Heart left ventricle (tissue), 16 donors: ENCODE measurements around the gene PPM1M. TPM values are rescaled to one million over a fixed set of nuclear protein-coding genes. Genes with fewer than 3 reads are reported as not detected.
"Not testable (repeated sequence)": the region's sequence is repeated elsewhere in the genome, so short reads cannot be mapped to it uniquely, and the experiment has no call there.

Experiments used
- ATAC-seq, 4 donors: fragments of 200-7000 bp; cut with Tn5 transposase; one replicate each; pipeline ENCODE4 v1.9.1; 2020 to 2022; ENCODE audit warnings: moderate library complexity in 4 of 4, mild to moderate bottlenecking in 3 of 4, moderate number of reproducible peaks in 1 of 4
- DNase-seq, 5 donors: peaks; one replicate each; pipeline ENCODE4 v3.0.0-alpha.2; 2020
- H3K27ac ChIP-seq, 12 donors: fragments of 200-600 bp; sonication (generic) in 4 of 12; one replicate each; pipeline versions ENCODE4 v1.5.0 to v1.8.0; 2016 to 2022; ENCODE audit warnings: mild to moderate bottlenecking in 2 of 12
- H3K27me3 ChIP-seq, 9 donors: fragments of 200-600 bp; sonication (generic) in 2 of 9; one replicate each; pipeline versions ENCODE4 v1.5.1 to v1.8.0; 2016 to 2022; ENCODE audit warnings: mild to moderate bottlenecking in 3 of 9
- H3K36me3 ChIP-seq, 9 donors: fragments of 200-600 bp; sonication (generic) in 2 of 9; one replicate each; pipeline versions ENCODE4 v1.5.0 to v1.8.0; 2018 to 2022; ENCODE audit warnings: mild to moderate bottlenecking in 2 of 9
- H3K4me1 ChIP-seq, 12 donors: fragments of 200-600 bp; sonication (generic) in 4 of 12; one replicate each; pipeline versions ENCODE4 v1.5.0 to v1.8.0; 2016 to 2022; ENCODE audit warnings: mild to moderate bottlenecking in 3 of 12
- H3K4me3 ChIP-seq, 12 donors: fragments of 200-600 bp; sonication (generic) in 4 of 12; one replicate each; pipeline versions ENCODE4 v1.5.0 to v1.8.0; 2017 to 2022; ENCODE audit warnings: mild to moderate bottlenecking in 9 of 12, moderate library complexity in 4 of 12
- H3K9me3 ChIP-seq, 12 donors: fragments of 200-600 bp; sonication (generic) in 4 of 12; one replicate each; pipeline versions ENCODE4 v1.5.0 to v1.8.0; 2016 to 2022; ENCODE audit warnings: mild to moderate bottlenecking in 1 of 12
- CTCF ChIP-seq, 12 donors: fragments of 200-600 bp; sonication (generic) in 4 of 12; IDR thresholded peaks; one replicate each; pipeline versions ENCODE4 v1.5.0 to v1.8.0; 2018 to 2022; ENCODE audit warnings: antibody characterized with exemption in 12 of 12, mild to moderate bottlenecking in 5 of 12
- POLR2A ChIP-seq, 2 donors: fragments of 450-650 bp; IDR thresholded peaks; one replicate each; pipeline ENCODE4 v1.6.1; 2017; ENCODE audit warnings: antibody characterized with exemption in 2 of 2, mild to moderate bottlenecking in 2 of 2, moderate library complexity in 2 of 2
- WGBS, 4 donors: extraction: QIAGEN DNeasy Blood & Tissue Kit in 2 of 4; methylation state at CpG; one replicate each; pipeline versions ENCODE4 v1.1.5 to v1.1.7; 2013 to 2018; 5-methylcytosine and 5-hydroxymethylcytosine counted together
- intact Hi-C, 10 donors: fragments of 100-400 bp; cut with DNase I; formaldehyde crosslinking; loops; one replicate each; pipeline versions ENCODE4 v1.11.1 to v1.14.2; 2022
- polyA plus RNA-seq, 2 donors: library from polyadenylated mRNA; stranded (reverse); fragments of 200-250 nt; gene quantifications; one replicate each; pipeline ENCODE4 v1.2.3, GENCODE V29; 2013
- total RNA-seq, 9 donors: library from RNA; depleted of rRNA in 2 of 9; stranded (reverse); fragments of >200 nt in 2 of 9; fragmentation: NEBNext Ultra II Directional in 3 of 9; extraction: Animal tissue kit (Norgen Biotek cat#: 25700) in 3 of 9; gene quantifications; one replicate each; pipeline versions ENCODE4 v1.1.0 to v1.2.4, GENCODE V29; 2016 to 2023
- donor health status: ischemic (EF 13 %, LVEDD 7.1; RV severe dilation, severe dysfunction).
- donor health status: healthy with polysubstance abuse.
- donor health status: DM: no; HTN: yes; CAD: no.
- donor health status: DM: no; HTN: no; CAD: no.
- donor health status: ischemic (EF 25% LVEDD 6.9; RV normal size, moderate dysfunction).
- donor health status: ischemic (EF 25% LVEDD 5.7; RV mildly dilated, moderate dysfunction).
- donor health status: healthy.
- donor health status: DM: yes; HTN: yes; CAD: no.
- donor health status: ischemic (EF 35%, LVEDD 5.7; RV mildly dilated, moderate dysfunction).
- donor health status: nonischemic (EF 11% LVEDD 7.7; RV severe dilation, severe dysfunction).
- donor health status: DM: yes; HTN: yes; CAD: no.
- donor health status: PGD.
- donor health status: ischemic (EF 29% LVEDD 5.4; RV normal size, mild dysfunction).
- donor health status: nonischemic (EF 23%, LVEDD 6.1; RV moderate dilation, normal function).

PPM1M gene
- total and polyA plus RNA-seq, 11 donors = 5.6 to 30.2 (median 7.3) TPM

- no peak overlapping the region for H3K4me3 ChIP-seq
- no peak for DNase-seq
- 92 to 98% (median 95%) methylated on average over 6 of the region's 6 CpGs for WGBS, 4 donors
- no peaks in the 10 kb centered on the region for H3K9me3 ChIP-seq
- intact Hi-C loops = no loop called here
- no peak overlapping the region for H3K27ac ChIP-seq
- TF ChIP-seq POLR2A (IDR thresholded peaks at IDR 0.05) (no peak), CTCF (IDR thresholded peaks at IDR 0.05) (no peak)
- ATAC-seq = no peak
- peaks cover 3 to 38% (median 18%) of the 10 kb centered on the region in 12 donors for H3K4me1 ChIP-seq
- H3K27me3 ChIP-seq = no peaks in the 10 kb centered on the region
- peaks cover 7 to 100% (median 98%) of the 10 kb centered on the region in 9 donors for H3K36me3 ChIP-seq
These were observed 19.8 kb downstream of the PPM1M start for GRCh38 chr3:52265387-52265786.

- ATAC-seq (no peak), DNase-seq (no peak)
- Histone ChIP-seq H3K4me3 (no peak overlapping the region), H3K27ac (peak overlapping the region in 1 of 12 donors; percentile 33), H3K27me3 (no peaks in the 10 kb centered on the region), H3K9me3 (no peaks in the 10 kb centered on the region), H3K4me1 (peaks cover 3 to 61% (median 43%) of the 10 kb centered on the region in 12 donors), H3K36me3 (peaks cover 0 to 99% (median 81%) of the 10 kb centered on the region in 9 donors)
- intact Hi-C loops = no loop called here
- TF ChIP-seq POLR2A (IDR thresholded peaks at IDR 0.05) (no peak), CTCF (IDR thresholded peaks at IDR 0.05) (no peak)
- 57 to 71% (median 70%) methylated on average over 7 of the region's 7 CpGs for WGBS, 4 donors
These were observed 22.5 kb downstream of the PPM1M start for GRCh38 chr3:52268036-52268435.

GRCh38 chr3:52269776-52270175 lies 24.2 kb downstream of the PPM1M start:
- no peaks in the 10 kb centered on the region for H3K9me3 ChIP-seq
- DNase-seq = no peak
- WGBS, 4 donors = 47 to 58% (median 55%) methylated on average over 3 of the region's 3 CpGs
- peaks cover 0 to 98% (median 77%) of the 10 kb centered on the region in 9 donors for H3K36me3 ChIP-seq
- intact Hi-C loops = loop anchor here in 2 of 10 donors (5.0 kb wide), 2 partner anchors 32 to 272 kb away; partner anchors contain the start of genes RPL29 (in 1 of the 2) and TWF2 (in 1 of the 2)
- no peak for TF ChIP-seq CTCF (IDR thresholded peaks at IDR 0.05)
- TF ChIP-seq POLR2A (IDR thresholded peaks at IDR 0.05) = no peak
- no peak overlapping the region for H3K4me3 ChIP-seq
- ATAC-seq = no peak
- H3K4me1 ChIP-seq = peaks cover 3 to 74% (median 59%) of the 10 kb centered on the region in 12 donors
- H3K27ac ChIP-seq = peak overlapping the region; percentile 1 to 94 (median 40)
- H3K27me3 ChIP-seq = no peaks in the 10 kb centered on the region

- ATAC-seq = peak in 3 of 4 donors; percentile 11 to 40 (median 40)
- Histone ChIP-seq H3K36me3 (peaks cover 0 to 98% (median 73%) of the 10 kb centered on the region in 9 donors), H3K4me1 (peaks cover 3 to 79% (median 64%) of the 10 kb centered on the region in 12 donors), H3K27ac (peak overlapping the region; percentile 1 to 94 (median 40)), H3K9me3 (no peaks in the 10 kb centered on the region), H3K4me3 (peak overlapping the region in 1 of 12 donors; percentile 35), H3K27me3 (no peaks in the 10 kb centered on the region)
- intact Hi-C loops = loop anchor here in 2 of 10 donors (5.0 kb wide), 2 partner anchors 33 to 273 kb away; partner anchors contain the start of genes RPL29 (in 1 of the 2) and TWF2 (in 1 of the 2)
- no peak for TF ChIP-seq POLR2A (IDR thresholded peaks at IDR 0.05)
- TF ChIP-seq CTCF (IDR thresholded peaks at IDR 0.05) = no peak
- DNase-seq = no peak
- 32 to 48% (median 41%) methylated on average over 9 of the region's 9 CpGs for WGBS, 4 donors
These were observed 24.7 kb downstream of the PPM1M start for GRCh38 chr3:52270252-52270754.

GRCh38 chr3:52272172-52272571 lies 26.6 kb downstream of the PPM1M start:
- DNase-seq, H3K9me3 ChIP-seq, H3K27me3 ChIP-seq, ATAC-seq: not testable (repeated sequence)
- Histone ChIP-seq H3K4me3 (peak overlapping the region in 1 of 12 donors; percentile 35), H3K27ac (peak overlapping the region in 1 of 12 donors; percentile 94), H3K36me3 (peaks cover 0 to 81% (median 55%) of the 10 kb centered on the region in 9 donors), H3K4me1 (peaks cover 3 to 98% (median 83%) of the 10 kb centered on the region in 12 donors)
- 89 to 95% (median 94%) methylated on average over 9 of the region's 9 CpGs for WGBS, 4 donors
- intact Hi-C loops = loop anchor here in 2 of 10 donors (5.0 kb wide), 2 partner anchors 35 to 275 kb away; partner anchors contain the start of genes RPL29 (in 1 of the 2) and TWF2 (in 1 of the 2)
